H1 (cell line): Measurements from ENCODE around the gene TFR2. TPM values are rescaled to one million over a fixed set of nuclear protein-coding genes. Genes with fewer than 3 reads are reported as not detected.

Experiments
- CHD2 ChIP-seq: IDR thresholded peaks from 2 replicates; pipeline ENCODE4 v1.6.1; 2012; ENCODE audit warnings: low read length, improper control_type of control experiment
- EP300 ChIP-seq, 2 experiments: IDR thresholded peaks; 1 replicate in 1 of 2; 2 replicates in 1 of 2; pipeline ENCODE4 v1.6.1; 2011 to 2012; ENCODE audit warnings: low read depth in 2 of 2, low read length in 2 of 2, mild to moderate bottlenecking in 2 of 2, borderline replicate concordance in 1 of 2, inconsistent platforms in 1 of 2, moderate library complexity in 1 of 2
- EZH2 ChIP-seq: fragments of 200-600 bp; sonication (generic); IDR thresholded peaks from 2 replicates; pipeline ENCODE4 v1.7.1; 2012; ENCODE audit warnings: low read depth, mild to moderate bottlenecking, moderate library complexity, low read length, inconsistent platforms; ENCODE audit not compliant: severe bottlenecking
- GTF2F1 ChIP-seq: IDR thresholded peaks from 2 replicates; pipeline ENCODE4 v1.6.1; 2012; ENCODE audit warnings: low read depth, low read length, improper control_type of control experiment, borderline replicate concordance
- RBBP5 ChIP-seq: IDR thresholded peaks from 2 replicates; pipeline ENCODE4 v1.7.1; 2012; ENCODE audit warnings: low read depth, mild to moderate bottlenecking, inconsistent platforms, low read length, moderate library complexity, borderline replicate concordance
- SIN3A ChIP-seq, 2 experiments: IDR thresholded peaks in 1 of 2; conservative IDR thresholded peaks in 1 of 2; 2 replicates each; pipeline ENCODE4 v1.6.1; 2011 to 2012; ENCODE audit warnings: low read length in 2 of 2, improper control_type of control experiment in 1 of 2, low read depth in 1 of 2, mild to moderate bottlenecking in 1 of 2
- SIRT6 ChIP-seq: IDR thresholded peaks from one replicate; pipeline ENCODE4 v1.7.1; 2012; ENCODE audit warnings: low read length, inconsistent platforms
- SP2 ChIP-seq: IDR thresholded peaks from 2 replicates; pipeline ENCODE4 v1.6.1; 2012; ENCODE audit warnings: mild to moderate bottlenecking, low read length, inconsistent platforms
- ZNF274 ChIP-seq: IDR thresholded peaks from 2 replicates; pipeline ENCODE4 v1.7.0; 2012; ENCODE audit warnings: low read length, borderline replicate concordance; ENCODE audit errors: extremely low read depth
- polyA plus RNA-seq, 7 experiments: library from polyadenylated mRNA; depleted of rRNA in 3 of 7; stranded (reverse) in 5 of 7; unstranded in 2 of 7; fragments of >200 nt in 5 of 7; fragments of 200-250 nt in 2 of 7; gene quantifications; 1 replicate in 5 of 7; 2 replicates in 1 of 7; 4 replicates in 1 of 7; pipeline versions ENCODE4 v1.2.1 to v1.2.3, GENCODE V29; 2011 to 2013; ENCODE audit warnings: missing spikeins in 2 of 7, mixed read lengths in 2 of 7
- total RNA-seq: library from RNA; stranded (reverse); fragmentation: NEBNext Ultra II Directional; extraction: Animal tissue kit (Norgen Biotek cat#: 25700); gene quantifications from 2 replicates; pipeline ENCODE4 v1.2.1, GENCODE V29; 2021
- TF ChIP-seq, protein P1 (sequence below): fragments of 300-600 bp; sonication (generic); IDR thresholded peaks from 2 replicates; pipeline ENCODE4 v1.7.1; 2012; ENCODE audit warnings: low read length, moderate library complexity, mild to moderate bottlenecking, inconsistent platforms; ENCODE audit not compliant: insufficient replicate concordance

TFR2 gene
- total and polyA plus RNA-seq, 2 of the 8 experiments (the other 6 are each of a cell fraction or from before 2014, with no cell fraction given) = 4.6 to 5.7 TPM

DNA sequence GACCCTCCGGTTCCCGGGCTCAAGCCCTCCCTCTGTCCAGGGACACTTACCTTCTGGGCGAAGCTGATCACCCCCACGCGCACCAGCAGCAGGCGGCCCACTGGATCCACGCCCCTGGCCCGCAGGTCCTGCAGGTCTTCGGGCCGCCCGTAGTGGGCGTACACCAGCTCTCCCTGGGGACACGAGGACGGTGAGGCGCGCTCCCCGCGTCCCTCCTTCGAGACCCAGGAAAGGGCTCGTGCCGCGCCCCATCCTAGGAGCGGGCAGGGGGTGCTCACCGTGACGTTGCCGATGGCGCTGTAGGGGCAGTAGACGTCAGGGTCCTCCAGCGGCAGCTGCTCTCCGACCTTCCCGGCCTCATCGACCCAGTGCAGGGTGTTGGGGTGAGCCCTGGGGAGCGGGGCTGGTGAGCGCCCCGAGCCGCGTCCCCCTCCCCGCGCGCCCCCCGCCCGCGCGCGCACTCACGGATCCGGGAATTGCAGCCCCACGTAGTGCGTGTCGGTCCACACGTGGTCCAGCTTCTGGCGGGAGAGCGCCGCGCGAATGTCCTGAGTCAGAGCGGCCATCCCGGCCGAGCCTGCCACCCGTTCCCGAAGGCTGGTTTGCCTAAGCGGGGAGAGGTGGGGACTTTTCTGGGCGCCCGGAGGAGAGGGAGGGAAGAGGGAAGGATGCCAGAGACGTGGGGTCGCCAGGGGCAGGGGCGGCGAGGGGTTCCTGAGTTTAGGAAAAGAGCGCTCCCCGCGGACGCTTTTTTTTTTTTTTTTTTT lies 8.2 kb downstream of the TFR2 start (continued):
- TF ChIP-seq SIRT6 (no peak), GTF2F1 (no peak), SIN3A (conservative IDR thresholded peaks at IDR 0.05 in 1 of 2, IDR thresholded peaks at IDR 0.05 in 1 of 2; ENCODE audit: low read depth in 1 of 2, low read length in 2 of 2) (no peak; a peak in 2 of 4 replicates), SP2 (no peak), EP300 (IDR thresholded peaks at IDR 0.05; ENCODE audit: borderline replicate concordance in 1 of 2, low read depth in 2 of 2, low read length in 2 of 2) (no peak), EZH2 (no peak), RBBP5 (no peak; the same call in 1 of the 2 replicates), ZNF274 (no peak), CHD2 (no peak)
- TF ChIP-seq, protein P1, sequence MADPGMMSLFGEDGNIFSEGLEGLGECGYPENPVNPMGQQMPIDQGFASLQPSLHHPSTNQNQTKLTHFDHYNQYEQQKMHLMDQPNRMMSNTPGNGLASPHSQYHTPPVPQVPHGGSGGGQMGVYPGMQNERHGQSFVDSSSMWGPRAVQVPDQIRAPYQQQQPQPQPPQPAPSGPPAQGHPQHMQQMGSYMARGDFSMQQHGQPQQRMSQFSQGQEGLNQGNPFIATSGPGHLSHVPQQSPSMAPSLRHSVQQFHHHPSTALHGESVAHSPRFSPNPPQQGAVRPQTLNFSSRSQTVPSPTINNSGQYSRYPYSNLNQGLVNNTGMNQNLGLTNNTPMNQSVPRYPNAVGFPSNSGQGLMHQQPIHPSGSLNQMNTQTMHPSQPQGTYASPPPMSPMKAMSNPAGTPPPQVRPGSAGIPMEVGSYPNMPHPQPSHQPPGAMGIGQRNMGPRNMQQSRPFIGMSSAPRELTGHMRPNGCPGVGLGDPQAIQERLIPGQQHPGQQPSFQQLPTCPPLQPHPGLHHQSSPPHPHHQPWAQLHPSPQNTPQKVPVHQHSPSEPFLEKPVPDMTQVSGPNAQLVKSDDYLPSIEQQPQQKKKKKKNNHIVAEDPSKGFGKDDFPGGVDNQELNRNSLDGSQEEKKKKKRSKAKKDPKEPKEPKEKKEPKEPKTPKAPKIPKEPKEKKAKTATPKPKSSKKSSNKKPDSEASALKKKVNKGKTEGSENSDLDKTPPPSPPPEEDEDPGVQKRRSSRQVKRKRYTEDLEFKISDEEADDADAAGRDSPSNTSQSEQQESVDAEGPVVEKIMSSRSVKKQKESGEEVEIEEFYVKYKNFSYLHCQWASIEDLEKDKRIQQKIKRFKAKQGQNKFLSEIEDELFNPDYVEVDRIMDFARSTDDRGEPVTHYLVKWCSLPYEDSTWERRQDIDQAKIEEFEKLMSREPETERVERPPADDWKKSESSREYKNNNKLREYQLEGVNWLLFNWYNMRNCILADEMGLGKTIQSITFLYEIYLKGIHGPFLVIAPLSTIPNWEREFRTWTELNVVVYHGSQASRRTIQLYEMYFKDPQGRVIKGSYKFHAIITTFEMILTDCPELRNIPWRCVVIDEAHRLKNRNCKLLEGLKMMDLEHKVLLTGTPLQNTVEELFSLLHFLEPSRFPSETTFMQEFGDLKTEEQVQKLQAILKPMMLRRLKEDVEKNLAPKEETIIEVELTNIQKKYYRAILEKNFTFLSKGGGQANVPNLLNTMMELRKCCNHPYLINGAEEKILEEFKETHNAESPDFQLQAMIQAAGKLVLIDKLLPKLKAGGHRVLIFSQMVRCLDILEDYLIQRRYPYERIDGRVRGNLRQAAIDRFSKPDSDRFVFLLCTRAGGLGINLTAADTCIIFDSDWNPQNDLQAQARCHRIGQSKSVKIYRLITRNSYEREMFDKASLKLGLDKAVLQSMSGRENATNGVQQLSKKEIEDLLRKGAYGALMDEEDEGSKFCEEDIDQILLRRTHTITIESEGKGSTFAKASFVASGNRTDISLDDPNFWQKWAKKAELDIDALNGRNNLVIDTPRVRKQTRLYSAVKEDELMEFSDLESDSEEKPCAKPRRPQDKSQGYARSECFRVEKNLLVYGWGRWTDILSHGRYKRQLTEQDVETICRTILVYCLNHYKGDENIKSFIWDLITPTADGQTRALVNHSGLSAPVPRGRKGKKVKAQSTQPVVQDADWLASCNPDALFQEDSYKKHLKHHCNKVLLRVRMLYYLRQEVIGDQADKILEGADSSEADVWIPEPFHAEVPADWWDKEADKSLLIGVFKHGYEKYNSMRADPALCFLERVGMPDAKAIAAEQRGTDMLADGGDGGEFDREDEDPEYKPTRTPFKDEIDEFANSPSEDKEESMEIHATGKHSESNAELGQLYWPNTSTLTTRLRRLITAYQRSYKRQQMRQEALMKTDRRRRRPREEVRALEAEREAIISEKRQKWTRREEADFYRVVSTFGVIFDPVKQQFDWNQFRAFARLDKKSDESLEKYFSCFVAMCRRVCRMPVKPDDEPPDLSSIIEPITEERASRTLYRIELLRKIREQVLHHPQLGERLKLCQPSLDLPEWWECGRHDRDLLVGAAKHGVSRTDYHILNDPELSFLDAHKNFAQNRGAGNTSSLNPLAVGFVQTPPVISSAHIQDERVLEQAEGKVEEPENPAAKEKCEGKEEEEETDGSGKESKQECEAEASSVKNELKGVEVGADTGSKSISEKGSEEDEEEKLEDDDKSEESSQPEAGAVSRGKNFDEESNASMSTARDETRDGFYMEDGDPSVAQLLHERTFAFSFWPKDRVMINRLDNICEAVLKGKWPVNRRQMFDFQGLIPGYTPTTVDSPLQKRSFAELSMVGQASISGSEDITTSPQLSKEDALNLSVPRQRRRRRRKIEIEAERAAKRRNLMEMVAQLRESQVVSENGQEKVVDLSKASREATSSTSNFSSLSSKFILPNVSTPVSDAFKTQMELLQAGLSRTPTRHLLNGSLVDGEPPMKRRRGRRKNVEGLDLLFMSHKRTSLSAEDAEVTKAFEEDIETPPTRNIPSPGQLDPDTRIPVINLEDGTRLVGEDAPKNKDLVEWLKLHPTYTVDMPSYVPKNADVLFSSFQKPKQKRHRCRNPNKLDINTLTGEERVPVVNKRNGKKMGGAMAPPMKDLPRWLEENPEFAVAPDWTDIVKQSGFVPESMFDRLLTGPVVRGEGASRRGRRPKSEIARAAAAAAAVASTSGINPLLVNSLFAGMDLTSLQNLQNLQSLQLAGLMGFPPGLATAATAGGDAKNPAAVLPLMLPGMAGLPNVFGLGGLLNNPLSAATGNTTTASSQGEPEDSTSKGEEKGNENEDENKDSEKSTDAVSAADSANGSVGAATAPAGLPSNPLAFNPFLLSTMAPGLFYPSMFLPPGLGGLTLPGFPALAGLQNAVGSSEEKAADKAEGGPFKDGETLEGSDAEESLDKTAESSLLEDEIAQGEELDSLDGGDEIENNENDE = no peak
